DMS153 (cell line): ENCODE results near the gene STRN4.
"Not testable (repeated sequence)": the region's sequence is repeated elsewhere in the genome, so short reads cannot be mapped to it uniquely, and the experiment has no call there.

Source experiments
- DNase-seq: peaks from one replicate; lab custom pipeline; 2025; lab: John Stamatoyannopoulos, UW

The STRN4 gene

DNA sequence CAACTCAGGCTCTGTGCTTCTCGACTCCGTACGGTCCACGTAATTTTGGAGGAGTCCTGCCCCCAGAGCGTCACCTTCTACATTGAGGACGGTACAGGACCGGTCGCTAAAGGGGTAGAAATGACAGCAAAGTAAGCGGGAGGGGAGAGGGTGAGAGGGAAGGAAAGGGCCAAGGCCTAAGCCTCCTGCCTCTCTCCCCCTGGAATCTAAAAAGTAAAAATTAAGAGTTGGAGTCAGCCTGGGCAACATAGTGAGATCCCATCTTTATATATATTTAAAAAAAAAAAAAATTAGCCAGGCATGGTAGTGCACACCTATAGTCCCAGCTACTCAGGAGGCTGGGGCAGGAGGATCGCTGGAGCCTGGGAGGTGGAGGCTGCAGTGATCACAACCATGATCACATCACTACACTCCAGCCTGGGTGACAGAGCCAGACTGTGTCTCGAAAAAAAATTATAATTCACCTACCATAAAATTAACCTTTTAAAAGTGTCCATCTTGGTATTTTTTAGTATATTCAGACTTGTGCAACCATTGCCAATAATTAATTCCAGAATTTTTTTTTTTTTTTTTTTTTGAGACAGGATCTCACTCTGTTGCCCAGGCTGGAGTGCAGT, 29.5 kb upstream of the STRN4 start:
- no peak for DNase-seq

DNA sequence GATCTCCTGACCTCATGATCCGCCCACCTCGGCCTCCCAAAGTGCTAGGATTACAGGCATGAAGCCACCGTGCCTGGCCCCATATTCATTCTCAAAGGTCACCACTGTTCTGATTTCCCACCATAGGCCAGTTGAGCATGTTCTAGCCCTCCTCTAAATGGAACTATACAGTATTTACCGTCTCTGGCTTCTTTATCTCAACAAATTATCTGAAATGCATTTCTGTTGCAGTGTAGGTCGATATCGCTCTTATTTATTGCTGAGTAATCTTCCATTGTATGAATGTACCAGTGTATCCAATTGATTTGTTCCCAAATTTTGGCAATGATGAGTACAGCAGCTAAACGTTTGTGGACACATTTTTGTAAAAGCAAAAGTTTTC, 26.8 kb upstream of the STRN4 start:
- DNase-seq: no peak

DNA sequence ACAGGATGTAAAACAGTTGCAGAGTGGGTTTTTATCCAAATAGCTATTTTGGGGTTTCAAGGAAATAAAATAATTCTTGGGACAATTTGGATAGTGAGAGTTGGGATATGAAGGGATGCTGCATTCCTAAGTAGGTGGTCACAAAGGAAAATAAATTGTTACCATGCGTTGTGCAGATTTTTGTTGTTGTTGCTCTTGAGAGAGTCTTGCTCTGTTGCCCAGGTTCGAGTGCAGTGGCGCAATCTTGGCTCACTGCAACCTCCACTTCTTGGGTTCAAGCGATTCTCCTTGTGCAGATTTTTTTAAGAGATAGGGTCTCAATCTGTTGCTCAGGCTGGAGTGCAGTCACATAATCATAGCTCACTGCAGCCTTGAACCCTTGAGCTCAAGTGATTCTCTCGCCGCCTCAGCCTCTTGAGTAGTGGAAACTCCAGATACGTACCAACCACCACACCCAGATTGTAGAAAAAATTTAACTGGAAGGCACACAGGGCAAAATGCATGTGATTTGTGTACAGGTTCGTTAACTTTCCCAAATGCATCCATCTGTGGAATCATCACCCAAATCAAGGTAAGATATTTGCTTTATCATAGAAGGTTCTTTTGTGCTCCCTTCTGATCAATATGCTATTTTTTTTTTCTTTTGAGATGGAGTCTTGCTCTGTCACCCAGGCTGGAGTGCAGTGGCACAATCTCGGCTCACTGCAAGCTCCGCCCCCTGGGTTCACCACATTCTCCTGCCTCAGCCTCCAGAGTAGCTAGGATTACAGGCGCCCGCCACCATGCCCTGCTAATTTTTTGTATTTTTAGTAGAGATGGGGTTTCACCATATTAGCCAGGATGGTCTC, 26.1 kb upstream of the STRN4 start:
- no peak for DNase-seq

GRCh38 chr19:46768746-46769145, 22.5 kb upstream of the STRN4 start:
- DNase-seq: not testable (repeated sequence)

DNA sequence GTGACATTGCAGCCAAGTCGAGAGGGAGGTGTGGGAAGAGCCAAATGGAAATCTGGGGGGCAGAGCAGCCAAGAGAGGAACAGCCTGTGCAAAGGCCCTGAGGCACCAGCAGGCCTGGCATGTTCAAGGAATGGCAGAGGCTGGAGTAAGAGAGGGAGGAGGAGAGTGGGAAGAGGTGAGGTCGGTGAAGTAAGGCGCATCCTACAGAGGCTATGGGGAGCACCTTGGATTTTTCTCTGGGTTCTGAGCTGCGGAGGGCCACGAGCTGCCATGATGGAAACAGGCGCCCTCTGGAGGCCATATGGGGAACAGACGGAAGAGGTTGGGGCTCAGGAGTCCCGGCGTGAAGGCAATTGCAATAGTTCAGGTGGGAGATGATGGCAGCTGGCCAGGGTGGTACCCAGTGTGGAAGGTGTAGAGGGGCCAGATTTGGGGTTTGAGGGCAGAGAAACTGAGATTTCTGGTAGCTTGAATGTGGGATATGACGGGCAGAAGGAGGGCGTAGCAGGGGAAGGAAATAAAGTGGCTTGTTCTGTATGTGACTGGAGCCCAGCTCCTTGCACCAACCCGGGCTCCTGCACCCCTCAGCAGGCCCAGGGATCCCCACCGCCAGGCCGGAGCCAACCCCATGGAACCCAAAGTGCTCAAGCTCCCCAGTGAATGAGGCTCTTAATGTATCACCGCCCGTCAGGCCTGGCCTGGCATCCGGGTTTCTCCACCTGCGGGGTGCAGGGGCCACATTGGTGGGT, 20.5 kb upstream of the STRN4 start:
- no peak for DNase-seq

GRCh38 chr19:46764817-46765291, 18.6 kb upstream of the STRN4 start:
- DNase-seq: peak; percentile 69

DNA sequence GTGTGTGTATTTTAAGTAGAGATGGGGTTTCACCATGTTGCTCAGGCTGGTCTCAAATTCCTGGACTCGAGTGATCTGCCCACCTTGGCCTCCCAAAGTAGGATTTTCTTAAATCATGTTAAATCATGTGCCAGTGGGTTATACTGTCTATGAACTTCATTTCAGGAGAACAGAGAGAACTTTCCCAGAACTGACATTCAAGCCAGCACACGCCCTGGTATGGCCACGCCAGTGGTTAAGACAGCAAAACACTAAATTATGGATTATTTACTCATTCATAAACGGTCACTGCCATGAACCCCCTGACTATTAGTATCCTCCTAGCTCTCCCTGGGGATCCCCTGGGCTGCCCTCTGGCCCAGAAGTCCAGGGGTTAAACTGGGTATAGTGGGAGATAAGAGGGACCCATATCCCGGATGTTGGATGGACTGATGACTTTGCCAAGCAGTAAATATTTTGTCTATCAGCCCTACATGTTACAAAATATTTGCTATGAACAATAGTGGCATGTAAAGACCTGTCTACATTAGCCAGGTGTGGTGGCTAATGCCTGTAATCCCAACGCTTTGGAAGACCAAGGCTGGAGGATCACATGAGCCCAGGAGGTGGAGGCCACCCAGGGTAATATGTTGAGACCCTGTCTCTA, 16.1 kb upstream of the STRN4 start:
- peak; percentile 52 for DNase-seq

DNA sequence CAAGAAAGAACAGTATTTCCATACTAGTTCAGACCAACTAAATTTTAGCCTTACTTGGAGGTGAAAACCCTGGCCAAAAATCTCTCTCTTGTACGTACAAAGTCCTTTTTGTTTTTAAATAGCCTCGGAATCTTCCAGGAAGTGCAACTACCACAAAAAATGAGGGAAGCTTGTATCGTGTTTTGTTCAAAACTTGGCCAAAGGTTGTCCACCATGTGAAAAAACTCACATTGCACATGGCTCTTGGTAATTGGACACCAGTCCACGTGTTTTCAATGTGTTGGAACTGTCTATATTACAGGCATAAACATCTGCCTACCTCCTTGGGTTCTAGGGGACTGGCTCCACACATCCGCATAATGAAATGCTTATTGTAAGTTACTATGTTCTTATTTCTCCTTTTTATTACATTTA, 15.2 kb upstream of the STRN4 start:
- no peak for DNase-seq

DNA sequence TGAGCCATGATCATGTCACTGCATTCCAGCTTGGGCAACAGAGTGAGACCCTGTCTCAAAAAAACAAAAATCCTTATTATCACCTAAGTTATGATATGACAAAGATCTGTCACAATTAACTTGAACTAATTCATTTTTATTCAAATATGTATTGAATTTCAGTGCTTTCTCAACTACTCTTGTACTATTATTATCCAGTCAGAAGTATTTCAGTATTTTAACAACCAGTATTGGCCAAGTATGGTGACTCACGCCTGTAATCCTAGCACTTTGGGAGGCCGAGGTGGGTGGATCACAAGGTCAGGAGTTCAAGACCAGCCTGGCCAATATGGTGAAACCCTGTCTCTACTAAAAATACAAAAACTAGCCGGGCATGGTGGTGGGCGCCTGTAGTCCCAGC, 14.6 kb upstream of the STRN4 start:
- DNase-seq: not testable (repeated sequence)

DNA sequence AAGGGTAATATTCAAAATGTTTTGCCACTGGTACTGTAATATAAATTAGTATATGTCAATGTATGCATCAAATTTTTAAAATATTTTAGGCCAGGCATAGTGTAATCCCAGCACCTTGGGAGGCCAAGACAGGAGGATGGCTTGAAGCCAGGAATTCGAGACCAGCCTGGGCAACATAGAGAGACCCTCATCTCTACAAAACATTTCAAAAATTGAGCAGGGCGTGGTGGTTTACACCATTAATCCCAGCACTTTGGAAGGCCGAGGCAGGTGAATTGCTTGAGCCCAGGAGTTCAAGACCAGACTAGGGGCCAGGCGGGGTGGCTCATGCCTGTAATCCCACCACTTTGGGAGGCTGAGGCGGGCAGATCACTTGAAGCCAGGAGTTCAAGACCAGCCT, 14.1 kb upstream of the STRN4 start:
- DNase-seq: no peak

GRCh38 chr19:46759817-46760333, 13.6 kb upstream of the STRN4 start:
- DNase-seq: no peak

DNA sequence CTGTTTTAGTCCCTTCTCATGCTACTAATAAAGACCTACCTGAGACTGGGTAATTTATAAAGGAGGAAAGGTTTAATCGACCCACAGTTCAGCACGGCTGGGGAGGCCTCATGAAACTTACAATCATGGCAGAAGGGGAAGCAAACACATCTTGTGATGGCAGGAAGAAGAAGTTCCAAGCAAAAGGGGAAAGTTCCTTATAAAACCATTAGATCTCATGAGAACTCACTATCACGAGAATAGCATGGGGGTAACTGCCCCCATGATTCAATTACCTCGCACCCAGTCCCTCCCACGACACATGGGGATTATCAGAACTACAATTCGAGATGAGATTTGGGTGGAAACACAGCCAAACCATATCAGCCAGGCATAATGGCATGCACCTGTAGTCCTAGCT, 13.0 kb upstream of the STRN4 start:
- DNase-seq: no peak

DNA sequence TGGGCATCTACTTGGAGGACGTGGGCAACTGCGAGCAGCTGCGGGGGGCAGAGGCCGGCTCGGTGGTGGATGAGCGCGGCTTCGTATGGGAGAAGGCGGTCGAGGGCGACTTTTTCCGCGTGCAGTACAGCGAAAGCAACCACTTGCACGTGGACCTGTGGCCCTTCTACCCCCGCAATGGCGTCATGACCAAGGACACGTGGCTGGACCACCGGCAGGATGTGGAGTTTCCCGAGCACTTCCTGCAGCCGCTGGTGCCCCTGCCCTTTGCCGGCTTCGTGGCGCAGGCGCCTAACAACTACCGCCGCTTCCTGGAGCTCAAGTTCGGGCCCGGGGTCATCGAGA, 10.3 kb upstream of the STRN4 start:
- no peak for DNase-seq

GRCh38 chr19:46755853-46756543, 9.7 kb upstream of the STRN4 start:
- DNase-seq: no peak

- DNase-seq: no peak
Measured at GRCh38 chr19:46755077-46755852, 9.0 kb upstream of the STRN4 start.

DNA sequence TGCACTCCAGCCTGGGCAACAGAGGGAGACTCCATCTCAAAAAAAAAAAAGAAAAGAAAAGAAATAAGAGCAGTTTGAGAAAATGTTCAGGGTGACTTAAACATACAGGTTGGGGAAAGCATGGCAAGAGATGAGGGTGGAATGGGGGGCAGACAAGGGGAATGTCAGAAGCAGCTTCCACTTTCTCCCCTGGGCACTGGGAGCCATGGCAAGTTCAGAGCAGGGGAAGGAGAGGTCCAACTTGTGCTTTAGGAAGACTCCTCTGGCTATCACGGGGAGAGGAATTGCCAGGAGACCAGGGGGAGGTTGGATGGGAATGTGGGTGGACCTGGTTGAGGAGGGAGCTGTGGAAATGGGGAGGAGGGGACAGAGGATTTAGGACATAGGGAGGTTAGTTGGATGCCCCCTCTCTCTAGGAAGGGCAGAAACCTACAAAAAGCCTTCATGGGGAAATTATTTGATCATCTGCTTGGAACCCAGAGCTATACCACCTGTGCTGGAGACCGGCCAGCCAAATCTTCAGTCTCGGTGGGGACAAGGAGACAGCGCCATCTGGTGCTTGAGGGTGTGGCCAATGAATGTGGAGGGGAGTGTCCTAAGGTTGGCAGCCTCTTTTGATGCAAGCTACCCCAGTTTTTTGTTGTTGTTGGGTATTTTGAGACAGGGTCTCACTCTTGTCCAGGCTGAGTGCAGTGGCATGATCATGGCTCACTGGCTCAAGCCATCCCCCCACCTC, 7.3 kb upstream of the STRN4 start:
- DNase-seq: peak; percentile 7

DNA sequence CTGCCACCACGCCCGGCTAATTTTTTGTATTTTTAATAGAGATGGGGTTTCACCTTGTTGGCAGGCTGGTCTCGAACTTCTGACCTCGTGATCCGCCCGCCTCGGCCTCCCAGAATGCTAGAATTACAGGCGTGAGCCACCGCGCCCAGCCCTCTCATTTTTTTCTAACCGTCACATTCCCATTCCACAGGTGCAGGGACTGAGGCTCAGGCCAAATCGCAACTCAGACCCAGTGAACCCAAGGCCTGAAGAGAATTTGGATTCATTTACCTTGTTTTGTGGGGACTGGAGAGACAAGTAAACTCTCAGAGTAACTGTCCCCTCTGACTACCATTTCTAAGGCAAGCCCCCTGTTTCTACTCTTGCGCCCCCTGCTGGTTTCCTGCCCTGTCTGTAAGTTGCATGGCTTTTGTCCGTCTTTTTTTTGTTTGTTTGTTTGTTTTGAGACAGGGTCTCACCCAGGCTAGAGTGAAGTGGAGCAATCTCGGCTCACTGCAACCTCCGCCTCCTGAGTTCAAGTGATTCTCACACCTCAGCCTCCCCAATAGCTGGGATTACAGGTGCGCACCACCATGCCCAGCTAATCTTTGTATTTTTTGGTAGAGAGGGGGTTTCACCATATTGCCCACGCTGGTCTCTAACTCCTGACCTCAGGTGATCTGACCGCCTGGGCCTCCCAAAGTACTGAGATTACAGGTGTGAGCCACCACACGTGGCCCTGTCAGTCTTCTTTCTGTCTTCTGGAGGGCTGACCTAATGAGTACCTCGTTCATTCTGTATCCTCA, 2.3 kb upstream of the STRN4 start:
- no peak for DNase-seq

DNA sequence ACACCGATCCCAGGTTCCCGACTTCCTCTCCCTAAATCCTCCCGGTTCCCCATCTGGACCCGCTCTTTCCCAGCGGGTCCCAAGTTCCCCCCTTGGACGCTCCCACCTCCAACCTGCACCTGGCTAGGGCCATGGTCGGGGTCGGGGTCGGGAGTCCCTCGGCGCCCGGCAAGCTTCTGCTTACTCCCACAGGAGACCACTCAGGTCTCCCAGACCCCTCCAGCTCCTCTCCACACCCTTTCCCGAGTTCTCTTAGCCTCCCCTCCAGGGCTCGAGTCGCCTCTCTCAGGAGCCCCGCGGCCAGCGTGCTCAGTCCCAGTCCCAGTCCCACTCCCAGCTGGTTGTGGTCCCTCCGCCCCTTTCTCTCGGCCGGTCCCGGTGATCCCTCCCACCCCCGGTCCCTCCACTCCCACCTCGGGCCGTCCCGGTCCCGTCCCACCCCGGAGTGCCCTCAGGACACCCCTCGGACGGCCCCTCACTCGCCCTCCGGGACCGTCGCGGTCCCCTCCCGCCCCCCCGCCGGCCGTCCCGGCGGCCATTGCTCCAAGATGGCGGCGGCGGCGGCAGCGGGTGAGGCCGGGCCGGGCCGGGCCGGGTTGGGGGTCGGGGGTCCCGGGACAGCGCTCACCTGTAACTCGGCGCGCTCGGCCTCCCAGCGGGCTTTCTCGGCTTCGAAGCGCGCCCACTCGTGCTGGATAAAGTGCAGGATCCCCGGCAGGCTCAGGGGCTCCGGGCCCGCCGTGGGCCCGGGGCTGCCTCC, 549 bp downstream of the STRN4 start, which contains the start of gene FKRP:
FKRP (plus strand) TSS at position 537 of the 760 bp plus-strand sequence. CDS start 9,394 bp downstream, outside the sequence.
- no peak for DNase-seq
